HCT116 (cell line): Measurements from ENCODE around the gene OLFML2A.
"Not testable (repeated sequence)": the region's sequence is repeated elsewhere in the genome, so short reads cannot be mapped to it uniquely, and the experiment has no call there.

ENCODE experiments used
- CBX3 ChIP-seq: IDR thresholded peaks from 2 replicates; pipeline ENCODE4 v1.6.1; 2012; ENCODE audit warnings: low read depth
- EGR1 ChIP-seq: IDR thresholded peaks from 2 replicates; pipeline ENCODE4 v1.6.1; 2012; ENCODE audit warnings: low read depth
- POLR2A ChIP-seq: IDR thresholded peaks from 2 replicates; pipeline ENCODE4 v1.7.0; 2011; ENCODE audit warnings: borderline replicate concordance; ENCODE audit not compliant: insufficient read depth, insufficient read length; ENCODE audit errors: extremely low read depth
- YY1 ChIP-seq: IDR thresholded peaks from 2 replicates; pipeline ENCODE4 v1.6.1; 2011; ENCODE audit warnings: low read length, low read depth, moderate library complexity, mild to moderate bottlenecking; ENCODE audit not compliant: insufficient replicate concordance; ENCODE audit errors: extremely low read depth
- ZNF274 ChIP-seq: fragments of 200-500 bp; sonication (Bioruptor generic); IDR thresholded peaks from 2 replicates; pipeline ENCODE4 v1.6.1; 2014; ENCODE audit warnings: mild to moderate bottlenecking, low read depth, low read length, inconsistent platforms
- TF ChIP-seq, protein P1 (sequence below), 3 experiments: fragments of 200-600 bp in 1 of 3; sonication (generic) in 1 of 3; IDR thresholded peaks in 2 of 3; conservative IDR thresholded peaks in 1 of 3; 2 replicates each; pipeline ENCODE4 v1.5.1; 2012 to 2017; ENCODE audit warnings: low read depth in 2 of 3, low read length in 2 of 3, antibody characterized with exemption in 1 of 3, borderline replicate concordance in 1 of 3, control low read depth in 1 of 3, mild to moderate bottlenecking in 1 of 3, mixed read lengths in 1 of 3, mixed run types in 1 of 3, moderate library complexity in 1 of 3; ENCODE audit not compliant: insufficient read depth in 1 of 3
- TF ChIP-seq, protein P2 (sequence below): IDR thresholded peaks from 2 replicates; pipeline ENCODE4 v1.6.1; 2012

DNA sequence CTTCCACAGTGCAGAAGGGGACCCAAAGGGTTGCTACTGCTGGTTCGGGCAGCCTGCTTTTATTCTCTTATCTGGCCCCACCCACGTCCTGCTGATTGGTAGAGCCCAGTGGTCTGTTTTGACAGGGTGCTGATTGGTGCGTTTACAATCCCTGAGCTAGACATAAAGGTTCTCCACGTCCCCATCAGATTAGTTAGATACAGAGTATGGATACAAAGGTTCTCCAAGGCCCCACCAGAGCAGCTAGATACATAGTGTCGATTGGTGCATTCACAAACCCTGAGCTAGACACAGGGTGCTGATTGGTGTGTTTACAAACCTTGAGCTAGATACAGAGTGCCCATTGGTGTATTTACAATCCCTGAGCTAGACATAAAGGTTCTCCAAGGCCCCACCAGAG is 61.2 kb downstream of the OLFML2A start:
- not testable (repeated sequence) for TF ChIP-seq POLR2A, ZNF274, CBX3, EGR1, YY1
- TF ChIP-seq, protein P1, sequence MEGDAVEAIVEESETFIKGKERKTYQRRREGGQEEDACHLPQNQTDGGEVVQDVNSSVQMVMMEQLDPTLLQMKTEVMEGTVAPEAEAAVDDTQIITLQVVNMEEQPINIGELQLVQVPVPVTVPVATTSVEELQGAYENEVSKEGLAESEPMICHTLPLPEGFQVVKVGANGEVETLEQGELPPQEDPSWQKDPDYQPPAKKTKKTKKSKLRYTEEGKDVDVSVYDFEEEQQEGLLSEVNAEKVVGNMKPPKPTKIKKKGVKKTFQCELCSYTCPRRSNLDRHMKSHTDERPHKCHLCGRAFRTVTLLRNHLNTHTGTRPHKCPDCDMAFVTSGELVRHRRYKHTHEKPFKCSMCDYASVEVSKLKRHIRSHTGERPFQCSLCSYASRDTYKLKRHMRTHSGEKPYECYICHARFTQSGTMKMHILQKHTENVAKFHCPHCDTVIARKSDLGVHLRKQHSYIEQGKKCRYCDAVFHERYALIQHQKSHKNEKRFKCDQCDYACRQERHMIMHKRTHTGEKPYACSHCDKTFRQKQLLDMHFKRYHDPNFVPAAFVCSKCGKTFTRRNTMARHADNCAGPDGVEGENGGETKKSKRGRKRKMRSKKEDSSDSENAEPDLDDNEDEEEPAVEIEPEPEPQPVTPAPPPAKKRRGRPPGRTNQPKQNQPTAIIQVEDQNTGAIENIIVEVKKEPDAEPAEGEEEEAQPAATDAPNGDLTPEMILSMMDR (IDR thresholded peaks at IDR 0.05 in 2 of 3, conservative IDR thresholded peaks at IDR 0.05 in 1 of 3; ENCODE audit: borderline replicate concordance in 1 of 3, insufficient read depth in 1 of 3, low read depth in 2 of 3, low read length in 2 of 3): not testable (repeated sequence)
- TF ChIP-seq, protein P2, sequence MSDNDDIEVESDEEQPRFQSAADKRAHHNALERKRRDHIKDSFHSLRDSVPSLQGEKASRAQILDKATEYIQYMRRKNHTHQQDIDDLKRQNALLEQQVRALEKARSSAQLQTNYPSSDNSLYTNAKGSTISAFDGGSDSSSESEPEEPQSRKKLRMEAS: not testable (repeated sequence)
